IPS-18c (cell line): ENCODE data around the gene C1orf159.

ENCODE experiments used
- H3K4me3 ChIP-seq: 2 replicates; pipeline ENCODE4 v1.7.0; 2013; ENCODE audit warnings: low read depth, mild to moderate bottlenecking, low read length, moderate library complexity; ENCODE audit not compliant: insufficient read depth
- H3K9me3 ChIP-seq: one replicate; pipeline ENCODE4 v1.6.1; 2013; ENCODE audit warnings: mild to moderate bottlenecking, low read length, moderate library complexity; ENCODE audit not compliant: control insufficient read depth, insufficient read depth

The C1orf159 gene

DNA sequence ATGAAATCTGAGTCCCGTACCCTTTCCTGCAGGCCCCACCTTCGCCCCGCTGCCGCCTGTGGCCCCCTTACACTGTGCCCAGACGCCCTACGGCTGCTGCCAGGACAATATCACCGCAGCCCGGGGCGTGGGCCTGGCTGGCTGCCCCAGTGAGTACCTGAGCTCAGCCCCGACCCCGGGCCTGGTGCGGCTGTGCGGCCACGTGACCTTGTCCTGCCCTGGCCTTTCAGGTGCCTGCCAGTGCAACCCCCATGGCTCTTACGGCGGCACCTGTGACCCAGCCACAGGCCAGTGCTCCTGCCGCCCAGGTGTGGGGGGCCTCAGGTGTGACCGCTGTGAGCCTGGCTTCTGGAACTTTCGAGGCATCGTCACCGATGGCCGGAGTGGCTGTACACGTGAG lies 70.8 kb downstream of the C1orf159 start:
- Histone ChIP-seq H3K9me3 (no peaks in the 10 kb centered on the region), H3K4me3 (no peak overlapping the region)

- no peak overlapping the region for H3K4me3 ChIP-seq
Observed at GRCh38 chr1:1044455-1045078, 71.3 kb downstream of the C1orf159 start.

DNA sequence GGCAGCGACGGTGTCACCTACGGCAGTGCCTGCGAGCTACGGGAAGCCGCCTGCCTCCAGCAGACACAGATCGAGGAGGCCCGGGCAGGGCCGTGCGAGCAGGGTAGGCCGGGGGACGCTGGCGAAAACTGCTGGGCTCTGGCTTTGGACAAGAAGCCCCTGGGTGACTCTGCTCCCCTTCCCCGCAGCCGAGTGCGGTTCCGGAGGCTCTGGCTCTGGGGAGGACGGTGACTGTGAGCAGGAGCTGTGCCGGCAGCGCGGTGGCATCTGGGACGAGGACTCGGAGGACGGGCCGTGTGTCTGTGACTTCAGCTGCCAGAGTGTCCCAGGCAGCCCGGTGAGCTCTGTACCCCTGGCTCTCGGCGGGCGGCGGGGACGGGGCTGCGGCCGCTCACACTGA lies 72.0 kb downstream of the C1orf159 start:
- Histone ChIP-seq H3K9me3 (no peaks in the 10 kb centered on the region), H3K4me3 (no peak overlapping the region)

More at GRCh38 chr1:1044455-1045078, 71.3 kb downstream of the C1orf159 start:
- no peaks in the 10 kb centered on the region for H3K9me3 ChIP-seq

GRCh38 chr1:1043411-1043810 lies 72.5 kb downstream of the C1orf159 start:
- Histone ChIP-seq H3K9me3 (no peaks in the 10 kb centered on the region), H3K4me3 (no peak overlapping the region)

- Histone ChIP-seq H3K9me3 (no peaks in the 10 kb centered on the region), H3K4me3 (no peak overlapping the region)
Observed at GRCh38 chr1:1042835-1043234, 73.1 kb downstream of the C1orf159 start.

- no peak overlapping the region for H3K4me3 ChIP-seq
- H3K9me3 ChIP-seq = no peaks in the 10 kb centered on the region
Observed at GRCh38 chr1:1041873-1042272, 74.0 kb downstream of the C1orf159 start.

- no peaks in the 10 kb centered on the region for H3K9me3 ChIP-seq
- H3K4me3 ChIP-seq = peak overlapping the region; percentile 15; the same call in 1 of the 2 replicates
Observed at GRCh38 chr1:1041092-1041523, 74.8 kb downstream of the C1orf159 start.

DNA sequence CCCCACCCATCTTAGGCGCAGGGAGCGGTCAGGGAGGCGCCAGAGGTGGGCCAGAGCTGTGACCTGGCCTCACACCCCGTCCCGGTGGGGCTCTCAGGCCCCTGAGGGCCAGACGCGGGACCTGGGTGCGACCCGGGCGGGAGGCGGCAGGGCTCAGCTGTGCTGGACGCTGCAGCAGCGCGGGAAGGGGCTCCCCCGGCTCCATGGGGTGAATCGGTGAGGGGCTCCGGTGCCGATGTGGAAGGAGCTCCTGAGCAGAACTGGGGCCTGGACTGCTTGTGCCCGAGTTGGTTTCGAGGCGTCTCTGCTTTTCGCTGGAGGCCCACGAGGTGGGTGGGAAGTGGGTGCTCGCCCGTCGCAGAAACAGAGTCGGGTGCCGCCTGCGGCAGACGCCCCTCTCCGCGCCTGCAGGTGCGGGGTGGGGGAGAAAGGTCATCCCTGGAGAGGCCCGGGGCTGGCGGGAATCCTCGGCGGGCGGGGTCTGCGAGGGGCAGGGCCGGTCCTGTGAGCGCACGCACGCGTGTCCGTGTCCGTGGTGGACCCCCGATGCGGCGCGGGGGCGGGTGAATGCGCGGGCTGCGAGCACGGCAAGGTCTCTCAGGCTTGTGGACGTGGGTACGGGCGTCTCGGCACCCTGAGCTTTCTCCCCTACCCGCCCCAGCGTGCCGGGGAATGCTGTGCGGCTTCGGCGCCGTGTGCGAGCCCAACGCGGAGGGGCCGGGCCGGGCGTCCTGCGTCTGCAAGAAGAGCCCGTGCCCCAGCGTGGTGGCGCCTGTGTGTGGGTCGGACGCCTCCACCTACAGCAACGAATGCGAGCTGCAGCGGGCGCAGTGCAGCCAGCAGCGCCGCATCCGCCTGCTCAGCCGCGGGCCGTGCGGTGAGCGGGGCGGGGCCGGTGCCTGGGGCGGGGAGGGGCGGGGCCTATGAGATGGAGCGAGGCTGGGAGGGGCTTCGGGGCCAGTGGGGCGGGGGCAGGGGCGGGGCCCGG lies 75.6 kb downstream of the C1orf159 start:
- Histone ChIP-seq H3K9me3 (no peaks in the 10 kb centered on the region), H3K4me3 (peak overlapping the region; percentile 40)

DNA sequence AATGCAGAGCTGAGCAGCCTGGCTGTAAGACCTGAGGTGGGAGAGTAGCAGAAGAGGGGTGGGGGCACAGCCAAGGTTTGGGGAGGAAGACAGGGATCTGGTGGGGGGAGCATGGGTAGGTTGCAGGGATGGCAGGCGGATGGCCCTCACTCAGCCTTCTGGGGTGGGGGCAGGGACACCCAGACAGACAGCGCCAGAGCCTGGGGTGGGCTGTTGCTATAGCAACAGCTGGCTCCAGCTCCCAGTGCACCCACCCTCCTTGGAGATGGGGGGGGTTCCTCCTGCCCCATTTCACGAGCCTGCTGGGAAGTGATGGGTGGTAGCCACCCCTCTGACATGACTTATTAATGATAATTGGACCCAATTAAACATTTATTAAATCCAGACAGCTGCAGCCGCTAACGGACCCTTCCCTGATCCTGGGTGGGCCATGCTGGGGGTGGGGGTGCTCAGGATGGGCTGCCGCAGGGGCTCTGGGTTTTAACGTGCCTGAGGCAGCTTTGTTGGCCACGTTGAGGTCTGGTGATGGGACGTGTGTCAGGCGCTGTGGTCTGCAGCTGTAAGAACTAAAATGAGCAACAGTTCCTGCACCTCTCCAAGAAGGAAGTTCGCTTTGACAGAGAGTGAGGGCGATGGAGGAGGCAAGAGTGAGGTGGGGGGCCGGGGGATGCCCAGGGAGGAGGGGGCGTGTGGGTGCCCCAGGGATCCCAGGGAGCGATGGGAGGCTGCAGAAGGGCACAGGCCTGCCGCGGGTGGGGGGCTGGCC lies 76.6 kb downstream of the C1orf159 start:
- Histone ChIP-seq H3K4me3 (no peak overlapping the region; the same call in 1 of the 2 replicates), H3K9me3 (no peaks in the 10 kb centered on the region)

GRCh38 chr1:1038694-1039093 lies 77.2 kb downstream of the C1orf159 start:
- Histone ChIP-seq H3K4me3 (no peak overlapping the region), H3K9me3 (no peaks in the 10 kb centered on the region)

DNA sequence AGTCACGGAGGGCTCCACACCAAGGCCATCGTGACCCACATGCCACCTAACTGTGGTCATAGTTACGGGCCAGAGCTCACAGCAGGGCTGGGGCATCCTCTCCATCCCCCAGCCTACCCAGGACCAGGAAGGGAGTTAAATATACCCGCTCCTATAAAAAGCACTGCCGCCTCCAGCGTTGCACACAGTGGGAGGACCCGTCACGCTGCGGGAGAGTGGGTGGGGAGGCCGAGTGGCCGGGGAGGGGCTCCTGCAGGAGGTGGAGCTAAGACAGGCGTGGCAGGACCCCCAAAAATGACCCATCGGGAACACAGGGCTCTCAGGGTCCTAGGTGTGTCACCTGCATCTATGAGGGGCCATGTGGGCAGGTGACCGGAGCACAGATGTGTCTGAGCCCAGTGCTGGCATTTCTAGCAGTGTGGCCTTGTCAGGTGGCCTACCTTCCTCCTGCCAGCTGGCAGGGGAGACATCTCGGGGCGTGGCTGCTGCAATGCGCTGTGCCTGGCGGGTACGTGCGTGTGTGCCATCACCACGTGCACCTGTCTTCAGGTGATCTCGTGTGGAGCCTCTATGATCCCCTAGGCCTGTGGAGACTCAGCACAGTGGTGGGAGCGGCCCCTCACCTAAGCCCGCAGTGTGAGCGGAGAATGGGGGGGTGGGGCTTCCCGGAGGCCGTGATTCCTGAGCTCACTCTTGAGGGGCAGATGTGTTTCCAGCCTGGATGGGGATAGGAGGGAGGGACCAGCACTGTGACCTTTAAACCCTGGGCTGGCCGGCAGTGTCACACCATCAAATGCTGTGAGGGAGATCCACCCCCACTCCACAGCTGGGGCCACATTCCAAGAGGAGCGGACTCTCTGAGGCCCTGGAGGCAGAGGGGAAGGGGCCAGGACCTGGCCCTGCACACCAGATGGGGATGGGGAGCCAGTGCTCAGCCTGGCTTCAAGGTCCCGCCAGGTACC lies 78.2 kb downstream of the C1orf159 start:
- H3K4me3 ChIP-seq = no peak overlapping the region
- H3K9me3 ChIP-seq = no peaks in the 10 kb centered on the region

DNA sequence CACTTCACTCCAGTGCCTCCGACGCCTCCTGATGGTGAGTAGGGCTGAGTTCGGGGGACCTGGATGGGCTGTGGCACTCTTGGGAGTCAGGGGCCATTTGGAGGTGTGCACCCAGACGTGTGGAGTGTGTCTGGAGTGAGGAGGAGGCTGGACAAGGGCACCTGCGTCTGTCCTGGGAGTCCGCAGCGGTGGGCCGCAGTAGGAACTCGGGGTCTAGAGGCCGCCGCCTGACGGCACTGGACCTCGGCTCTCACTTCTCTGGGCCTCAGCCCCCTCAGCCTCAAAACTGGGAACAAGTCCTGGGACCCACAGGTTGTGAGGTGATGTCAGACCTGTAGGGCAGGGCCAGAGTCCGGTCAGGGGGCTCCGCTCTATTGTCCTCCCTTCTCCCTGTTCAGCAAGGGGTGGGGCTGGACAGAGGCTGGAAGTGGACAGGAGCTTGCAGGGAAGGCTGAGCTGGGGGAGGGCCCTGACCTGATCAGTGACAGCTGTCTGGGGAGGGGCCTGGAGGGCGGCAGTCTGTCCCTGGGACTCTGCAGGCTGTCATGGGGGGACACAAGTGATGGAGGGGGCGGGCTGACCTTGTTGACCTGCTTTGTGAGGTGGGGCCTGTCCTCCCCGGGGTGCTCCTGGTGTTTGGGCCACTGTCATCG lies 80.5 kb downstream of the C1orf159 start:
- Histone ChIP-seq H3K9me3 (no peaks in the 10 kb centered on the region), H3K4me3 (no peak overlapping the region)

DNA sequence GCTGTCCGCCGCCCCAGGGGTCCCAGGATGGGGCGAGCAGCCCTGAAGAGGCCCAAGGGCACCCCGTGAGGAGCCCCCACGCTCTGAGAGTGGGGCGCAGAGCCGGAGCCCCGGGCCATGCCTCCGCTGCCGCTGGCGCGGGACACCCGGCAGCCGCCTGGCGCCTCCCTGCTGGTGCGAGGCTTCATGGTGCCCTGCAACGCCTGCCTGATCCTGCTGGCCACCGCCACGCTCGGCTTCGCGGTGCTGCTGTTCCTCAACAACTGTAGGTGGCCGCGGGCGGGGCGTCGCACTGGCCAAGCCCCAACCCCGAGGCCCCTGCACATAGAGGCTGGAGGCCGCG lies 81.5 kb downstream of the C1orf159 start:
- H3K9me3 ChIP-seq = no peaks in the 10 kb centered on the region
- peak overlapping the region; percentile 51 for H3K4me3 ChIP-seq

DNA sequence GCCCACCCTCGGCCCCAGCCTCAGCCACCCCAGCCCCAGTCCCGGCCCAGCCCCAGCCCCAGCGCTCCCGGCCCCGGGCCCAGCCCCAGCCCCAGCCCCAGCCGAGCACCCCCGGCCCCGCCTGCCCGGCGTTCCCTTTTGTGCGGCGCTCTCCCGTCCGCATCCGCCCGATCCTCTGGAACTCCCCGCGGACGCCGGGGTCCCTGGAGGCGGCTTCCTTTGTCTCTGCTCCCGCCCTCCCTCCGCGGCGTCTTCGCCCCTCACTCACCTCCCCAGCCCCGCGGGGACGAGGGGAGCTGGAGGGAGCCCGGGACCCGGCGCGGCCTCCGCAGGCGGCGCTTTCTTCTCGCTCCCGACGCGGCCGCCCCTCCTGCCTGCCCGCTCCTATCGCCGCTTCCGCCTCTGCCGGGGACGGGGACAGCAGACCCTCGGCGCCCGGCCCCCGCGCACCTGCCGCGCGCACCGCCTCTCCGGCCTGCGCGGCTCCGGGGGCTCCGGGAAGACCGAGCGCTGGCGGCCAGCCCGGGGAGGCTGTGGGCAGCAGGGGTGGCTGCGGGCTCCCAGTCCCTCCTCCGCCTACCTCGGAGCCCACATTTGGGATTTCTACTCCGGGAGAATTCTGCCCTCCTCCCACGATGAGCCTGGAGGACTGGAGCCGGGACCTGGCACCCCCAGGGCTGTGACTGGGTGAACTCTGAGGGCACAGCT lies 82.0 kb downstream of the C1orf159 start:
- no peaks in the 10 kb centered on the region for H3K9me3 ChIP-seq
- peak overlapping the region; percentile 51 for H3K4me3 ChIP-seq

DNA sequence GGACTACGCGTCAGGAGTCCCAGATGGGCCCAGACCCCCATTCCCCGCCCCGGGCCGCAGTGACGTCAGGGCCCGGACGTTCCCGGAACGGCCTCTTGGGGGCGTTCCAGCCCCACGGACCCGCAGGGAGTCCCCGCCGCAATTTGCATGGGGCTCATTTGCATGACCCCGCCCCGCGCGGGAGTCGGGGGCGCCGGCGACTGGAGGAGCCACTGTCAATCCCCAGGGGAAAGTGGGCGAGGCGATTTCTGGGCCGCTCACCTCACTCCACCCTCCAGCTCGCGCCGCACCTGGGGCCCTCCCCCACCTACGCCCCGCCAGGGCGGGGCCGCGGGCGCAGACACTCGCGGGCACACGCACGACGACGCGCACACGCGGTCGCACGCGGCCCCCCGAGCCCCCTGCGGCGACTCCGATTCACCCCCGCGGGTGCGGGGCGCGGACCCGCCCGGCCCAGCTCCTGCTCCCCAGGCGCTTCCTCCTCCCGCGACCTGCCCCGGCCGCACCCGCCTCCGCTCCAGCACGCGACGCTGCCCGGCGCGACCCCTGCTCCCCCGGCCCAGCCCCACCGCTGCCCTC lies 82.8 kb downstream of the C1orf159 start:
- peak overlapping the region; percentile 52; the same call in 1 of the 2 replicates for H3K4me3 ChIP-seq
- H3K9me3 ChIP-seq = no peaks in the 10 kb centered on the region
